Esophagus muscularis mucosa (tissue), 3 donors: Measurements from ENCODE around the gene GPR152.

Experiments
- CTCF ChIP-seq, 3 experiments: fragments of 200-600 bp in 2 of 3; fragments of 450-650 bp in 1 of 3; sonication (generic) in 2 of 3; IDR thresholded peaks; one replicate each; pipeline ENCODE4 v1.5.1; 2017 to 2019; ENCODE audit warnings: antibody characterized with exemption in 3 of 3, mild to moderate bottlenecking in 2 of 3, moderate library complexity in 1 of 3
- POLR2A ChIP-seq: fragments of 450-650 bp; IDR thresholded peaks from one replicate; pipeline ENCODE4 v1.6.1; 2017; ENCODE audit warnings: antibody characterized with exemption, moderate library complexity, mild to moderate bottlenecking, low read depth

GRCh38 chr11:67419325-67420049 lies 33.0 kb downstream of the GPR152 start:
- TF ChIP-seq POLR2A (no peak), CTCF (IDR thresholded peaks at IDR 0.05) (no peak)
